GM18520 (cell line): ENCODE data around the gene COLGALT1.
"Not testable (repeated sequence)": the region's sequence is repeated elsewhere in the genome, so short reads cannot be mapped to it uniquely, and the experiment has no call there.

Experiments used
- ATAC-seq: cut with Tn5 transposase; IDR thresholded peaks from one replicate; pipeline ENCODE4 v1.9.1; 2021; ENCODE audit not compliant: unreplicated experiment

Gene COLGALT1

GRCh38 chr19:17594296-17594695, 38.8 kb downstream of the COLGALT1 start:
- ATAC-seq = not testable (repeated sequence)

GRCh38 chr19:17598063-17598462, 42.6 kb downstream of the COLGALT1 start:
- ATAC-seq = not testable (repeated sequence)

- no peak for ATAC-seq
Measured at GRCh38 chr19:17598953-17599352, 43.5 kb downstream of the COLGALT1 start.

GRCh38 chr19:17599780-17600179, 44.3 kb downstream of the COLGALT1 start:
- no peak for ATAC-seq

GRCh38 chr19:17601683-17602082, 46.2 kb downstream of the COLGALT1 start:
- ATAC-seq = no peak

- no peak for ATAC-seq
Measured at GRCh38 chr19:17602217-17602616, 46.8 kb downstream of the COLGALT1 start.

- ATAC-seq = no peak
Measured at GRCh38 chr19:17602872-17603510, 47.5 kb downstream of the COLGALT1 start.

GRCh38 chr19:17604372-17605025, 49.0 kb downstream of the COLGALT1 start:
- ATAC-seq = no peak

GRCh38 chr19:17605117-17605516, 49.7 kb downstream of the COLGALT1 start:
- ATAC-seq = no peak

- peak; percentile 58 for ATAC-seq
Measured at GRCh38 chr19:17605761-17606589, 50.5 kb downstream of the COLGALT1 start.

- no peak for ATAC-seq
Measured at GRCh38 chr19:17606590-17607185, 51.2 kb downstream of the COLGALT1 start.

- ATAC-seq = no peak
Measured at GRCh38 chr19:17607936-17608335, 52.5 kb downstream of the COLGALT1 start.

GRCh38 chr19:17610384-17610783, 54.9 kb downstream of the COLGALT1 start:
- no peak for ATAC-seq

- ATAC-seq = no peak
Measured at GRCh38 chr19:17611462-17612244, 56.2 kb downstream of the COLGALT1 start.

GRCh38 chr19:17614476-17614875, 59.0 kb downstream of the COLGALT1 start:
- no peak for ATAC-seq

GRCh38 chr19:17615889-17616685, 60.6 kb downstream of the COLGALT1 start:
- ATAC-seq = no peak

- ATAC-seq = no peak
Measured at GRCh38 chr19:17616686-17616960, 61.2 kb downstream of the COLGALT1 start.

- ATAC-seq = no peak
Measured at GRCh38 chr19:17616961-17617806, 61.7 kb downstream of the COLGALT1 start.

- no peak for ATAC-seq
Measured at GRCh38 chr19:17617807-17618192, 62.4 kb downstream of the COLGALT1 start.
